ENCODE measurements around the gene KLHDC4. TPM values are rescaled to one million over a fixed set of nuclear protein-coding genes. Genes with fewer than 3 reads are reported as not detected.

Gene KLHDC4
- total and polyA plus RNA-seq, 2 donors from 2014 or later: 25.0 to 42.2 TPM

- no peak for TF ChIP-seq CTCF (IDR thresholded peaks at IDR 0.05; ENCODE audit: borderline replicate concordance, extremely low read depth, insufficient read depth)
- H3K9me3 ChIP-seq (ENCODE audit: control insufficient read depth in 2 of 3, insufficient read depth in 1 of 3, low read length in 3 of 3): no peaks in the 10 kb centered on the region
- H3K27me3 ChIP-seq (ENCODE audit: control insufficient read depth, insufficient read depth, low read length): no peaks in the 10 kb centered on the region
- H3K9ac ChIP-seq (ENCODE audit: low read length in 3 of 3): no peak overlapping the region
- no peak overlapping the region for H3K27ac ChIP-seq (ENCODE audit: low read depth in 2 of 2, low read length in 2 of 2)
- peaks cover 0 to 15% (median 8%) of the 10 kb centered on the region in 3 donors for H3K36me3 ChIP-seq (ENCODE audit: control insufficient read depth in 2 of 3, insufficient read depth in 3 of 3, low read length in 3 of 3)
- H3K4me1 ChIP-seq (ENCODE audit: control insufficient read depth in 2 of 3, insufficient read depth in 2 of 3, low read depth in 1 of 3, low read length in 3 of 3): no peaks in the 10 kb centered on the region
- FAIRE-seq (no peak), DNase-seq (no peak)
- intact Hi-C loops (cut with DNase I): no loop called here
- H3K4me3 ChIP-seq (ENCODE audit: low read length in 3 of 3): no peak overlapping the region
Observed at GRCh38 chr16:87715658-87716057, 50.1 kb downstream of the KLHDC4 start.

GRCh38 chr16:87715231-87715630 lies 50.6 kb downstream of the KLHDC4 start:
- TF ChIP-seq CTCF (IDR thresholded peaks at IDR 0.05; ENCODE audit: borderline replicate concordance, extremely low read depth, insufficient read depth): no peak
- H3K9me3 ChIP-seq (ENCODE audit: control insufficient read depth in 2 of 3, insufficient read depth in 1 of 3, low read length in 3 of 3): no peaks in the 10 kb centered on the region
- no peak for DNase-seq
- H3K4me3 ChIP-seq (ENCODE audit: low read length in 3 of 3): no peak overlapping the region
- H3K9ac ChIP-seq (ENCODE audit: low read length in 3 of 3): no peak overlapping the region
- intact Hi-C loops (cut with DNase I): no loop called here
- no peaks in the 10 kb centered on the region for H3K4me1 ChIP-seq (ENCODE audit: control insufficient read depth in 2 of 3, insufficient read depth in 2 of 3, low read depth in 1 of 3, low read length in 3 of 3)
- H3K27me3 ChIP-seq (ENCODE audit: control insufficient read depth, insufficient read depth, low read length): no peaks in the 10 kb centered on the region
- no peak overlapping the region for H3K27ac ChIP-seq (ENCODE audit: low read depth in 2 of 2, low read length in 2 of 2)
- H3K36me3 ChIP-seq (ENCODE audit: control insufficient read depth in 2 of 3, insufficient read depth in 3 of 3, low read length in 3 of 3): peaks cover 0 to 19% (median 12%) of the 10 kb centered on the region in 3 donors
- FAIRE-seq: no peak

- Histone ChIP-seq H3K4me1 (ENCODE audit: control insufficient read depth in 2 of 3, insufficient read depth in 2 of 3, low read depth in 1 of 3, low read length in 3 of 3) (no peaks in the 10 kb centered on the region), H3K9me3 (ENCODE audit: control insufficient read depth in 2 of 3, insufficient read depth in 1 of 3, low read length in 3 of 3) (no peaks in the 10 kb centered on the region), H3K4me3 (ENCODE audit: low read length in 3 of 3) (no peak overlapping the region), H3K27ac (ENCODE audit: low read depth in 2 of 2, low read length in 2 of 2) (no peak overlapping the region), H3K36me3 (ENCODE audit: control insufficient read depth in 2 of 3, insufficient read depth in 3 of 3, low read length in 3 of 3) (peaks cover 0 to 23% (median 12%) of the 10 kb centered on the region in 3 donors), H3K27me3 (ENCODE audit: control insufficient read depth, insufficient read depth, low read length) (no peaks in the 10 kb centered on the region), H3K9ac (ENCODE audit: low read length in 3 of 3) (no peak overlapping the region)
- TF ChIP-seq CTCF (IDR thresholded peaks at IDR 0.05; ENCODE audit: borderline replicate concordance, extremely low read depth, insufficient read depth): no peak
- intact Hi-C loops (cut with DNase I): no loop called here
- no peak for FAIRE-seq
- no peak for DNase-seq
Observed at GRCh38 chr16:87713451-87714229, 52.1 kb downstream of the KLHDC4 start.
